ENCODE data around the gene OPTC. TPM values are rescaled to one million over a fixed set of nuclear protein-coding genes. Genes with fewer than 3 reads are reported as not detected.
"Not testable (repeated sequence)": the region's sequence is repeated elsewhere in the genome, so short reads cannot be mapped to it uniquely, and the experiment has no call there.

The OPTC gene
- total RNA-seq, 1 donor = not detected

GRCh38 chr1:203517426-203518110 lies 23.6 kb downstream of the OPTC start:
- no peak for DNase-seq (ENCODE audit: low read depth)
- no peak overlapping the region for H3K4me3 ChIP-seq (ENCODE audit: low read depth, low read length)
- TF ChIP-seq, protein P1, sequence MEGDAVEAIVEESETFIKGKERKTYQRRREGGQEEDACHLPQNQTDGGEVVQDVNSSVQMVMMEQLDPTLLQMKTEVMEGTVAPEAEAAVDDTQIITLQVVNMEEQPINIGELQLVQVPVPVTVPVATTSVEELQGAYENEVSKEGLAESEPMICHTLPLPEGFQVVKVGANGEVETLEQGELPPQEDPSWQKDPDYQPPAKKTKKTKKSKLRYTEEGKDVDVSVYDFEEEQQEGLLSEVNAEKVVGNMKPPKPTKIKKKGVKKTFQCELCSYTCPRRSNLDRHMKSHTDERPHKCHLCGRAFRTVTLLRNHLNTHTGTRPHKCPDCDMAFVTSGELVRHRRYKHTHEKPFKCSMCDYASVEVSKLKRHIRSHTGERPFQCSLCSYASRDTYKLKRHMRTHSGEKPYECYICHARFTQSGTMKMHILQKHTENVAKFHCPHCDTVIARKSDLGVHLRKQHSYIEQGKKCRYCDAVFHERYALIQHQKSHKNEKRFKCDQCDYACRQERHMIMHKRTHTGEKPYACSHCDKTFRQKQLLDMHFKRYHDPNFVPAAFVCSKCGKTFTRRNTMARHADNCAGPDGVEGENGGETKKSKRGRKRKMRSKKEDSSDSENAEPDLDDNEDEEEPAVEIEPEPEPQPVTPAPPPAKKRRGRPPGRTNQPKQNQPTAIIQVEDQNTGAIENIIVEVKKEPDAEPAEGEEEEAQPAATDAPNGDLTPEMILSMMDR (IDR thresholded peaks at IDR 0.05; ENCODE audit: insufficient read depth, low read length) = no peak

DNA sequence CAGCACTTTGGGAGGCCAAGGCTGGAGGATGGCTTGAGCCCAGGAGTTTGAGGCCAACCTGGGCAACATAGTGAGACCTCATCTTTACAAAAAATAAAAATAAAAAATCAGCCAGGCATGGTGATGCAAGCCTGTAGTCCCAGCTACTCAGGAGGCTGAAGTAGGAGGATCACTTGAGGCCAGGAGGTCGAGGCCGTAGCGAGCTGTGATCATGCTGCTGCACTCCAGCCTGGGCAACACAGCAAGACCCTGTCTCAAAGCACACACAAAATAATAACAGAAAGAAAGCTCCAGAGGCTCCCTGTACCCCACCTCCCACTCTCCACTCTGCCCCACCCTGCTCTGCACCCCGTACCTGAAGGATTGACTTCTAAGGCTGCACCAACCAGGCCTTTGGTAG lies 24.2 kb downstream of the OPTC start:
- not testable (repeated sequence) for H3K4me3 ChIP-seq (ENCODE audit: low read depth, low read length); DNase-seq (ENCODE audit: low read depth)

GRCh38 chr1:203518541-203518940 lies 24.6 kb downstream of the OPTC start:
- no peak for DNase-seq (ENCODE audit: low read depth)
- H3K4me3 ChIP-seq (ENCODE audit: low read depth, low read length) = no peak overlapping the region
- TF ChIP-seq, protein P1 (IDR thresholded peaks at IDR 0.05; ENCODE audit: insufficient read depth, low read length) = no peak

DNA sequence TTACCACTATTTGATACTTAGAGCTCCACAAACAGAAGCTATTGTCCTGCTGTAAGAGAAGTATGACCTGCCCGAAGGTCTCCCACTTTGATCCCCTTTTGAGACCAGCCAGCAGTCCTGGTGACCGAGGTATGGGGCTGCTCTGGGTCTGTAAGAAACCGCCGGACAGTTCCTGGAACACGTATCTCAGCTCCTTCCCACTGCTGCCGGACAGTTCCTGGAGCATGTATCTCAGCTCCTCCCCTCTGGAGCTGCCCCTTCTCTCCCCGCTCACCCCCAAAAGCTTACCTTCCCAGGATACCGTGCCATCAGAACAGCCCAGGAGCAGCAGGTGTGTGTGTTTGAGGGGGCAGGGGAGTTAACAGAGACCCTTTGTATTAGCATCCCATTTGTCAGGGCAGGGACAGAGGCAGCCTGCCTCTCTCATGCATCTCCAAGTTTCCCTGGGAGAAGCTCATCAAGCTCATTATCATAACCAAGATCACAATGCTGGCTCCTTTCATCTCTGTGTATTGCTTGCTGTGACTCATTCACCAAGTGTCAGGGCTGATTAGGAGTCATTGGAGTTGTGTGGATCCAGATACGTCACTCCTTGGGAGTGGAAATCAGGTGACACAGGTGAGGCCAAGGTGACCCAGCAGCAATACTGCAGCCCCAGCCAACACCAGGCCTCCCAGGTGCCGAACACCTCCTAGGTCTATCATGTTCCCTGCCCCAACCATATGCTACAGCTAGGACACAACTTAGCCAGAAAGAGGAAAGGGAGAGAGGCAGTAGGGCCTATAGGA lies 25.3 kb downstream of the OPTC start:
- TF ChIP-seq, protein P1 (IDR thresholded peaks at IDR 0.05; ENCODE audit: insufficient read depth, low read length) = no peak
- no peak for DNase-seq (ENCODE audit: low read depth)
- no peak overlapping the region for H3K4me3 ChIP-seq (ENCODE audit: low read depth, low read length)

GRCh38 chr1:203519896-203520295 lies 25.9 kb downstream of the OPTC start:
- H3K4me3 ChIP-seq (ENCODE audit: low read depth, low read length) = no peak overlapping the region
- DNase-seq (ENCODE audit: low read depth) = no peak
- TF ChIP-seq, protein P1 (IDR thresholded peaks at IDR 0.05; ENCODE audit: insufficient read depth, low read length) = no peak

- TF ChIP-seq, protein P1 (IDR thresholded peaks at IDR 0.05; ENCODE audit: insufficient read depth, low read length) = no peak
- peak; percentile 81 for DNase-seq (ENCODE audit: low read depth)
These were observed 26.4 kb downstream of the OPTC start for GRCh38 chr1:203520315-203520714.

GRCh38 chr1:203521074-203521794 lies 27.3 kb downstream of the OPTC start:
- DNase-seq (ENCODE audit: low read depth) = no peak
- H3K4me3 ChIP-seq (ENCODE audit: low read depth, low read length) = no peak overlapping the region
- TF ChIP-seq, protein P1 (IDR thresholded peaks at IDR 0.05; ENCODE audit: insufficient read depth, low read length) = no peak

More at GRCh38 chr1:203520315-203520714, 26.4 kb downstream of the OPTC start:
- no peak overlapping the region for H3K4me3 ChIP-seq (ENCODE audit: low read depth, low read length)
